Measurements from ENCODE around the gene PRKAG2.

- TF ChIP-seq CTCF (IDR thresholded peaks at IDR 0.05): no peak
- TF ChIP-seq POLR2A (IDR thresholded peaks at IDR 0.05): no peak
Measured at GRCh38 chr7:151684408-151685175, 192.3 kb downstream of the PRKAG2 start.

All from lower leg skin (tissue), 3 donors.